Measurements from ENCODE around the gene UQCC2. TPM values are rescaled to one million over a fixed set of nuclear protein-coding genes. Genes with fewer than 3 reads are reported as not detected.

Gene UQCC2
- total and polyA plus RNA-seq, 2 of the 8 experiments (the other 6 are each of a cell fraction or from before 2014, with no cell fraction given): 52.1 to 104 TPM

DNA sequence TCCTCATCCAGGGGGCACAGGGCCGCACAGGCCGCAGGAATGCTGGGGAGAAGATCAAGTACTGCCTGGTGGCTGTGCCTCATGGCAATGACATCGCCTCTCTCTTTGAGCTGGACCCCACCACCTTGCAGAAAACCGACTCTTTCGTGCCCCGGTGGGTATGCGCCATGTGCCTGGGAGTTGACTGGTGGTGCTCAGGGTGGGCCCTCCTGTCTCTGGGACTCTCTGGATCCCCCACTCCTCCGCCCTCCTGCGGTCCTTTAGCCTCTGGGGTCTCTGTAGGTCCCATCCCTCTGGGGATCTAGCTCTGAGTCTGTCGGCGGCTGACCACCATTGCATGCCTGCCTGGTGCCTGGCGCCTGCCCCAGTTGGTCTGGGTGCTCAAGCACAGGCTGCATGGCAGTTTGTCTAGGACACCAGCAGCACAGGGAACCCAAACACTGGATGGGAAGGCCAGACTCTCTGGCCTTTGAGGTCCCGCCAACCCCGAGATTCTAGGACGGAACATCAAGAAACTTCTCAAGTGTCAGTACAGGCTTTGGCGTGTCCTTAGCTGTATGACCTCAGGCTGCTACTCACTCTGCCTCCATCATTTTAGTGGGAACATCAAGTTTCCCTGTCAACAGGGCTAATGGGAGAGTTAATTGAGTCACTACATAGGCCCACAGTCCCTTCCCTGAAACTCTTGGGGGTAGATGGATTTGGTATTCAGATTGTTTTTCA, 47.6 kb downstream of the UQCC2 start:
- DNase-seq (ENCODE audit: low read depth in 1 of 2, low spot score in 2 of 2) (no peak), FAIRE-seq (no peak)
- Histone ChIP-seq H3K9me3 (ENCODE audit: insufficient read depth in 2 of 2, low read depth in 1 of 2, low read length in 1 of 2) (no peaks in the 10 kb centered on the region), H3K4me2 (ENCODE audit: insufficient read depth in 1 of 2, low read depth in 2 of 2, low read length in 2 of 2) (no peak overlapping the region), H4K8ac (ENCODE audit: extremely low read depth, insufficient read depth, low read length) (no peak overlapping the region), H3K14ac (ENCODE audit: insufficient read length) (no peak overlapping the region), H3K18ac (ENCODE audit: extremely low read depth, low read length) (no peak overlapping the region), H2BK5ac (ENCODE audit: low read depth, low read length) (no peak overlapping the region; the same call in 1 of the 2 replicates), H2BK15ac (ENCODE audit: low read length) (no peak overlapping the region), H2BK20ac (ENCODE audit: low read length) (no peak overlapping the region), H3K23ac (ENCODE audit: insufficient read length) (no peak overlapping the region), H3K36me3 (ENCODE audit: control insufficient read depth in 2 of 4, insufficient read depth in 4 of 4, low read length in 3 of 4) (peaks cover 4 to 14% (median 10%) of the 10 kb centered on the region in 4 experiments; a peak in 6 of 8 replicates), H3K79me1 (ENCODE audit: low read depth, low read length) (no peaks in the 10 kb centered on the region), H4K91ac (replicated peaks; ENCODE audit: insufficient read length, low read length) (no peak overlapping the region), H3K4me1 (replicated peaks in 1 of 4; ENCODE audit: control insufficient read depth in 3 of 4, insufficient read depth in 4 of 4, low read length in 3 of 4) (no peaks in the 10 kb centered on the region), H3K4me3 (ENCODE audit: extremely low read depth in 1 of 4, insufficient read depth in 2 of 4, low read depth in 3 of 4, low read length in 4 of 4) (no peak overlapping the region), H2BK120ac (replicated peaks; ENCODE audit: low read depth, low read length) (no peak overlapping the region), H3K79me2 (ENCODE audit: control insufficient read depth in 1 of 2, insufficient read depth in 2 of 2, low read length in 2 of 2) (no peaks in the 10 kb centered on the region), H2AK5ac (ENCODE audit: low read depth, low read length) (no peak overlapping the region), H3K9ac (replicated peaks in 1 of 4; ENCODE audit: extremely low read depth in 1 of 4, low read depth in 3 of 4, low read length in 3 of 4) (no peak overlapping the region), H4K20me1 (replicated peaks in 1 of 2; ENCODE audit: control insufficient read depth in 1 of 2, insufficient read depth in 2 of 2, low read length in 2 of 2) (peaks cover 0 to 5% of the 10 kb centered on the region in 2 experiments), H3K27me3 (replicated peaks in 1 of 4; ENCODE audit: control insufficient read depth in 3 of 4, extremely low read depth in 1 of 4, insufficient read depth in 3 of 4, low read length in 3 of 4) (no peaks in the 10 kb centered on the region), H4K5ac (ENCODE audit: insufficient read length, low read depth, low read length) (no peak overlapping the region), H3K56ac (replicated peaks; ENCODE audit: insufficient read length, low read depth, low read length) (no peak overlapping the region), H2AFZ (ENCODE audit: low read length) (no peak overlapping the region), H3K23me2 (ENCODE audit: low read depth, low read length) (no peaks in the 10 kb centered on the region), H3K27ac (ENCODE audit: low read depth, low read length) (no peak overlapping the region), H3K4ac (replicated peaks; ENCODE audit: insufficient read length, low read depth, low read length) (no peak overlapping the region), H2BK12ac (ENCODE audit: low read depth, low read length) (no peak overlapping the region)
- 97% methylated on average over 16 of the region's 16 CpGs; no CpG with 5 or more reads in 1 of the 2 experiments for WGBS, 2 experiments (ENCODE audit: extremely low coverage in 1 of 2, insufficient coverage in 1 of 2, insufficient read length in 1 of 2, insufficient replicate concordance in 2 of 2, low coverage in 1 of 2, low lambda C conversion rate in 2 of 2, missing lambda C conversion rate in 1 of 2)
- CTCF ChIA-PET (ENCODE audit: partially characterized antibody): interaction anchor here (0.6 to 12.7 kb wide), 6 partner anchors 8 to 1611 kb away, joined by 3 to 102 read pairs (median 6); no protein-coding TSS in a partner anchor
- POLR2A ChIA-PET (ENCODE audit: partially characterized antibody): interaction anchor here (1.3 to 1.8 kb wide), 3 partner anchors 12 to 72 kb away, joined by 3 to 4 read pairs (median 4); no protein-coding TSS in a partner anchor
- TF ChIP-seq, protein P1, sequence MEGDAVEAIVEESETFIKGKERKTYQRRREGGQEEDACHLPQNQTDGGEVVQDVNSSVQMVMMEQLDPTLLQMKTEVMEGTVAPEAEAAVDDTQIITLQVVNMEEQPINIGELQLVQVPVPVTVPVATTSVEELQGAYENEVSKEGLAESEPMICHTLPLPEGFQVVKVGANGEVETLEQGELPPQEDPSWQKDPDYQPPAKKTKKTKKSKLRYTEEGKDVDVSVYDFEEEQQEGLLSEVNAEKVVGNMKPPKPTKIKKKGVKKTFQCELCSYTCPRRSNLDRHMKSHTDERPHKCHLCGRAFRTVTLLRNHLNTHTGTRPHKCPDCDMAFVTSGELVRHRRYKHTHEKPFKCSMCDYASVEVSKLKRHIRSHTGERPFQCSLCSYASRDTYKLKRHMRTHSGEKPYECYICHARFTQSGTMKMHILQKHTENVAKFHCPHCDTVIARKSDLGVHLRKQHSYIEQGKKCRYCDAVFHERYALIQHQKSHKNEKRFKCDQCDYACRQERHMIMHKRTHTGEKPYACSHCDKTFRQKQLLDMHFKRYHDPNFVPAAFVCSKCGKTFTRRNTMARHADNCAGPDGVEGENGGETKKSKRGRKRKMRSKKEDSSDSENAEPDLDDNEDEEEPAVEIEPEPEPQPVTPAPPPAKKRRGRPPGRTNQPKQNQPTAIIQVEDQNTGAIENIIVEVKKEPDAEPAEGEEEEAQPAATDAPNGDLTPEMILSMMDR (IDR thresholded peaks at IDR 0.05; ENCODE audit: control extremely low read depth in 1 of 3, insufficient read depth in 1 of 3, low read depth in 1 of 3, low read length in 3 of 3): no peak
- TF ChIP-seq MAFK (IDR thresholded peaks at IDR 0.05; ENCODE audit: low read depth, low read length) (no peak), ZNF274 (IDR thresholded peaks at IDR 0.05; ENCODE audit: borderline replicate concordance, extremely low read depth, low read length) (no peak), RAD21 (IDR thresholded peaks at IDR 0.05 in 1 of 2, conservative IDR thresholded peaks at IDR 0.05 in 1 of 2; ENCODE audit: low read depth in 2 of 2, low read length in 2 of 2) (no peak), RNF2 (IDR thresholded peaks at IDR 0.05; ENCODE audit: borderline replicate concordance, low read depth, low read length, missing control alignments, poor library complexity, severe bottlenecking) (no peak), POLR2AphosphoS5 (IDR thresholded peaks at IDR 0.05; ENCODE audit: low read depth, low read length) (no peak), SRF (IDR thresholded peaks at IDR 0.05; ENCODE audit: low read depth, low read length) (no peak), NANOG (IDR thresholded peaks at IDR 0.05; ENCODE audit: insufficient read depth, low read depth, low read length, poor library complexity, severe bottlenecking) (no peak), FOSL1 (IDR thresholded peaks at IDR 0.05; ENCODE audit: insufficient read depth, low read depth, low read length) (no peak)
